Hippocampal formation (tissue), 2 donors: Measurements from ENCODE around the gene LAMTOR2.
"Not testable (repeated sequence)": the region's sequence is repeated elsewhere in the genome, so short reads cannot be mapped to it uniquely, and the experiment has no call there.

Experiments
- DNase-seq, 2 donors: peaks; one replicate each; lab custom pipeline; 2025; lab: John Stamatoyannopoulos, UW

LAMTOR2 gene

DNA sequence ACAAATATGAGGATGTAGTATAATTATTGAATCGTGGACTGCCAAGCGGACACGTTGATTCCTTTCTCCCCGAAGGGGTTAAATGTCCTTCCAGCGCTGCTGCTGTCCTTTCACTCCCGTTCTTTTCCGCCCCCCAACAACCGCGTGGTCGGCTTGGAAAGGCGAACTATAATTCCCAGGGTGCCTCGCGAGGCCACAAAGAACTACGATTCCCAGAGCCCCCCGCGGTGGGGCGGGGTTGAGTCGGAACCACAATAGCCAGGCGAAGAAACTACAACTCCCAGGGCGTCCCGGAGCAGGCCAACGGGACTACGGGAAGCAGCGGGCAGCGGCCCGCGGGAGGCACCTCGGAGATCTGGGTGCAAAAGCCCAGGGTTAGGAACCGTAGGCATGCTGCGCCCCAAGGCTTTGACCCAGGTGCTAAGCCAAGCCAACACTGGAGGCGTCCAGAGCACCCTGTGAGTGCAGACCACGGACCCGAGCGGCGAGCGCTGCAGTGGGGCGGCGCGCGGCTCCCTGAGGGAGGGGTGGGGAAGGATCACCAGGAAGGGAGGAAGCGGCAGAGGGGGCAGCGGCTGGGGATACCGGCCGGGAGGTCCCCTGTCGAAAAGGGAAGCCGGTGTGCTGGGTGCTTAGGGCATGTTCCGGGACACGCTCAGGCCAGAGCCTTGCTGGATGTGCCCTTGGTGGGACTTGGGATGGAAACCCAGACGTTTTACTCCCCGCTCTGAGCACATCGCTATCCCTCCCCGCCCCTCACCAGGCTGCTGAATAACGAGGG is at the start of gene LAMTOR2:
TSS of gene LAMTOR2 (plus strand) at position 283 of the 781 bp plus-strand sequence. CDS start at position 391, 108 bp downstream.
- peak; percentile 98 to 99 for DNase-seq

DNA sequence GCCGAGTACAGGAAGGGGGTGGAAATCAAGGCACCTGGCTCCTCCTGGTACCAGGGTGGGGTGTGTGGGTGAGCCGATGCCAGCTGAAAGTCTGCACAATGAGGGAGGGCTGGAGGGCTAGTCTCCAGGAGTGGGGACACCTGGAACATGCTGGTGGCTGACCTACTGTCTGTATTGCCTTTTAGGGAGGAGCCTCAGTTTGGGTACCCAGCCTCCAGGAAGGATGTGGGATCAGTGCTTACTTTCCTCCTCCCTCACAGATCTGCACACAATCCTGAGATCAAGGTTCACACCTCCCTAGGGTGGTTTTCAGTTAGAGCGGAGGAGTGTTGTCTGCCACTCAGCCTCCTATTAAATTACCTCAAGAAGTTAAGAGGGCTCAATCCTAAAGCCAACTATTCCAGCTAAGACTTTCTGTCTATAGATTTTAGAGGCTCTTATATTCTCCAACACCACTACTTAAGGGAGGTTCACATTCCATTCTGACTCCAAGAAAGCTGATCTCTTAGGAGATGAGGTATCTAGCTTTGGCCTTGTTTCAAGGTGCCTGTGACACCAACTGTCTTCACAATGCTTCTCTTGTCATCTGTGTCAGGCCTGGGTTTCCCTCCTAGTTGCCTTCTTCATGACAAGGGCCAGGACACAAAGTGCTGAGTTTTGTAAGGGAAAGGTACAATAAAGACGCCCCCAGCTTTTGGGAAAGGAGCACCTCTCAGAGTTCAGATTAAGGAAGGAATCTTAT is 49.6 kb upstream of the LAMTOR2 start:
- DNase-seq, result no peak

- DNase-seq, result no peak
These were observed 47.8 kb upstream of the LAMTOR2 start for GRCh38 chr1:156006666-156007376.

GRCh38 chr1:156009404-156009803 is 45.2 kb upstream of the LAMTOR2 start:
- no peak for DNase-seq

DNA sequence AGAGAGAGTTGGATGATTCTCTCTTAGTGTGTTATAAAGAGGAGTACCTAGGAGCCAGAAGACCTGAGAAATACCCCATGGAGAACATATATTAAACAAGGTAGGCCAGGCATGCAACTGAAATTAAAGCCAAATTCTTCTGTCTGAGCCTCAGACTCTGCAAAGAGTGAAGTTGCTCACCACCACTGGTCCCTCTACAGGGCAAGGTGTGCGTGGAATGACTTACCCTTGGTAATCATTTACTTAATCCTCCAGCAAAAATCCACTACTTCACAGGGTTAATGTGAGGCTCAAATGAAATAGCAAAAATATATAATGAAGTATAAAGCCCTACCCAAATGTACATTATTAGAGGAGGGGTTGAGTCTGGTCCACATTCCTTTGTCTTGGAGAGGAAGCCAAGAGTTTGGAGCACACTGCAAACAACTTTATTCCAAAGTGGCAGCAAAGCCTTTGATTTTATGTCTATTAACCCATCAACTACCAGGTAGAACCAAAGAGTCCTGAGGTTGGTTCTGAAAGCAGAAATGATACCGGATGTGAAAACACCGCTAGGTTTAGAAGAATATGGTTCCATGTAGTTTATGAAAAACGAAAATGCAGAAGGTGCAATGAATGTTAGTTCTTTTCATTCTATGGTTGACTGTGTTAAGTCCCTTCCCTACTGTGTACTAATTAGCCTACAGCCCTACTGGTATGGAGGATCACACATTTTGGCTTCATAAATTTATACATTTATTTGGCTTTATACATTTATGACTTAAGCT is 42.3 kb upstream of the LAMTOR2 start:
- DNase-seq, result no peak

GRCh38 chr1:156014829-156015228 is 39.8 kb upstream of the LAMTOR2 start:
- DNase-seq, result no peak

- DNase-seq, result no peak
These were observed 34.7 kb upstream of the LAMTOR2 start for GRCh38 chr1:156019946-156020292.

DNA sequence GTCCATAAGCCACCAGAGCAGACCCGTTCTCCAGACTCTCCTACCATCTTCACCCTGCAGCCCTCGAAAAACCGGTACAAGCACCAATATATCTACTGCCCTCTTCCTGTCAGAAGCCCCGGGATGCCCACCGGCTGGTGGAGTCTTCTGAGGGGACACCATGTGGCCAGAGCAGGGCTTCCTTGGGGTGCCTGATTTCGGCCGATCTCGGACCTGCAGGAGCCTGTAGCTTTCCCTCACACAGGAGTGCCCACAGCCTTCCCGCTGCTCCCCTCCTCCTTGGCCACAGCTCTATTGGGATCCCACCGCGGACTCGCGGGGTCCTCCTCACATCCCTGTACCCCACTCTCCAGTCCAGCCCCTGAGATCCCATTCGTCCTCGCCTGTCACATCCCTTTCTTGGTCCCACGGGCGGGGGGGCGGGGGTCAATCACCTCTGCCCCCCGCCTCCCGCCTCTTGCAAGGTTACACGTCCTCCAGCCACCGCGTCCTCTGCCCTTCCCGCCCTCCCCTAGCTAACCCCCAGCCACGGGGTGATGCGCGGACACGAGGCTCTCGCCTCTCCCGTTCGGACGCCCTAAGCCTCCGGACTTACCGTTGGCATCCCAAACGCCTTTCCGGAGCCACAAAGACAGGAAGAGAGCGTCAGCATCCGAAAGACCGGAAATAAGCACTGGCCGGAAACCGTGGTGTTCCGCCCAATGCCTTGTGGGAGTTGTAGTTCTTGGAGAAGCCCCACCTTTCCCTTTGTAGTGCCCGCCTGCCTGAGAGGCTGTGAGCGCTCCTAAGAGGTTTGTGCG is 34.1 kb upstream of the LAMTOR2 start, which contains the start of gene SSR2:
TSS of gene SSR2 (minus strand) at position 659 of the 800 bp plus-strand sequence. CDS start 784 bp downstream, outside the sequence.
- DNase-seq, result peak; percentile 84 to 88

GRCh38 chr1:156021093-156021428 is 33.5 kb upstream of the LAMTOR2 start:
- DNase-seq, result no peak

GRCh38 chr1:156021954-156022353 is 32.6 kb upstream of the LAMTOR2 start:
- no peak for DNase-seq

- no peak for DNase-seq
These were observed 29.8 kb upstream of the LAMTOR2 start for GRCh38 chr1:156024801-156025200.

DNA sequence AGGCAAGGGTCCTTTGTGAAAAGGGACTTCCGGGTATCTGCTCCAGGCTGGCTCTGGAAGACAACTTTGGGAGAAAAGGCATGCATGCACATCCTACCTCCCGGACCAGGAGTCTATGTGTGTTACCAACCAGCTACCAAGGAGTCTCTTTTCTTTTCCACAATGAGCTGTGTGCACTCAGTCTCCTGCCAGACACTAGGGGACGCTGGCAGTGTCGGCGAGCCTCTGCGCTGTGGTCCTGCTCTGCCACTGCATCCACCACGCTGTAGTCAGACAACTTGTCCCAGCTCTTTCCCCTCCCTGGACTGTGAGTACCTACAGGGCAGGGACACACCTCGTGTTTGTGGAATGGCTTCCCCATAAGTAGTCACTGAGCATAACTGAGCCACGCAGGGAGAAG is 28.7 kb upstream of the LAMTOR2 start:
- DNase-seq, result no peak

DNA sequence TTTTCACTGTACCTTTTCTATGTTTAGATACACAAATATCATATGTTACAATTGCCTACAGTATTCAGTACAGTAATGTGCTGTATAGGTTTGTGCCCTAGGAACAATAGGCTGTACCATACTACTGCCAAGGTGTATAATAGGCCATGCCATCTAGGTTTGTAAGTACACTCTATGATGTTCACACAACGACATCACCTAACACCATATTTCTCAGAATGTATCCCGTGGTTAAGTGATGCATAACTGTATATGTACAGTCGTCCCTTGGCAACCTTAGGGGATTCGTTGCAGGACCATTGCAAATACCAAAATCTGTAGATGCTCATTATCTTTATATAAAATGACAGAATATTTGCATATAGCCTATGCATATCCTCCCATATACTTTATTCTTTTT is 28.0 kb upstream of the LAMTOR2 start:
- DNase-seq, result no peak

- no peak for DNase-seq
These were observed 21.6 kb upstream of the LAMTOR2 start for GRCh38 chr1:156033011-156033410.

GRCh38 chr1:156034991-156035390 is 19.6 kb upstream of the LAMTOR2 start:
- not testable (repeated sequence) for DNase-seq

DNA sequence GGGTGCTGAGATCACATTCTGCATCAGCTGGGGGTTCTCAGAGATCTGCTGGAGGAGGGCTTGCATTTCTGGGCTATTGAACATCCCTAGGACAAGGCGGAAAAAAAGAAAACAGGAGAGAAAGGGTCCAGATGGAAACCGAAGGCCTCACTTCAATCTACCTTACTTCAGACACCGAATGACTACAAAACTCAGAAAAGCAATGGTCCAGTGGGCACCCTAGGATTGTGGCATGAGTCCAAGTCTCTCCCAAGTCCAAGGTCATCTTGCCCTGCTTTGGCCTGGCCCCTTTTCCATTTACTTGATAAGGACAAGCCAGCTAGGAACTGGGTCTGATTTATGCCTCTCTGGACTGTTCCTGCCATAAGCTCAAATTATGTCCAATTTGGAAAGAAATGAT is 11.8 kb upstream of the LAMTOR2 start:
- no peak for DNase-seq

GRCh38 chr1:156045076-156045475 is 9.5 kb upstream of the LAMTOR2 start:
- DNase-seq, result no peak

- no peak for DNase-seq
These were observed 5.8 kb upstream of the LAMTOR2 start for GRCh38 chr1:156048663-156049258.

- DNase-seq, result peak; percentile 23 to 64
These were observed 4.2 kb upstream of the LAMTOR2 start for GRCh38 chr1:156050376-156050775.

GRCh38 chr1:156051011-156051725 is 3.4 kb upstream of the LAMTOR2 start:
- DNase-seq, result no peak
